ENCODE measurements around the gene PRIMA1. TPM values are rescaled to one million over a fixed set of nuclear protein-coding genes. Genes with fewer than 3 reads are reported as not detected.

PRIMA1 gene
- polyA plus RNA-seq, 1 experiment = not detected

- H3K27ac ChIP-seq (ENCODE audit: low read depth, low read length) = no peak overlapping the region
- DNase-seq (ENCODE audit: low read depth, low spot score) = no peak
- no peaks in the 10 kb centered on the region for H3K27me3 ChIP-seq (ENCODE audit: control insufficient read depth, insufficient read depth, low read length)
- H3K4me3 ChIP-seq (ENCODE audit: low read depth, low read length) = no peak overlapping the region
- no peaks in the 10 kb centered on the region for H3K9me3 ChIP-seq (ENCODE audit: control insufficient read depth, insufficient read depth, low read length)
- ChIA-PET POLR2A (no interaction called here), CTCF (no interaction called here)
- no peak for TF ChIP-seq CTCF (IDR thresholded peaks at IDR 0.05; ENCODE audit: low read depth, low read length)
These were observed 118.7 kb downstream of the PRIMA1 start for GRCh38 chr14:93669632-93670031.

Other genes with a start within 250 kb of the PRIMA1 start
- not detected in 2 replicates for gene FAM181A, start 138.9 kb upstream of the PRIMA1 start, polyA plus RNA-seq (2011; rRNA removed)
- gene ASB2, start 188.1 kb upstream of the PRIMA1 start, polyA plus RNA-seq (2011; rRNA removed) = 1.6 and 2.0 TPM in 2 replicates
- not detected in 2 replicates for gene CCDC197, start 208.8 kb upstream of the PRIMA1 start, polyA plus RNA-seq (2011; rRNA removed)
- 2.1 and 2.3 TPM in 2 replicates for gene OTUB2, start 237.9 kb upstream of the PRIMA1 start, polyA plus RNA-seq (2011; rRNA removed)

Measured in AG04450 (cell line).